Suppressor macrophage treated with lipopolysaccharide for 4 hours (primary cell): ENCODE results near the gene MTA1.

Experiments used
- DNase-seq: peaks from one replicate; pipeline ENCODE4 v3.0.0-alpha.2; 2020

MTA1 gene

DNA sequence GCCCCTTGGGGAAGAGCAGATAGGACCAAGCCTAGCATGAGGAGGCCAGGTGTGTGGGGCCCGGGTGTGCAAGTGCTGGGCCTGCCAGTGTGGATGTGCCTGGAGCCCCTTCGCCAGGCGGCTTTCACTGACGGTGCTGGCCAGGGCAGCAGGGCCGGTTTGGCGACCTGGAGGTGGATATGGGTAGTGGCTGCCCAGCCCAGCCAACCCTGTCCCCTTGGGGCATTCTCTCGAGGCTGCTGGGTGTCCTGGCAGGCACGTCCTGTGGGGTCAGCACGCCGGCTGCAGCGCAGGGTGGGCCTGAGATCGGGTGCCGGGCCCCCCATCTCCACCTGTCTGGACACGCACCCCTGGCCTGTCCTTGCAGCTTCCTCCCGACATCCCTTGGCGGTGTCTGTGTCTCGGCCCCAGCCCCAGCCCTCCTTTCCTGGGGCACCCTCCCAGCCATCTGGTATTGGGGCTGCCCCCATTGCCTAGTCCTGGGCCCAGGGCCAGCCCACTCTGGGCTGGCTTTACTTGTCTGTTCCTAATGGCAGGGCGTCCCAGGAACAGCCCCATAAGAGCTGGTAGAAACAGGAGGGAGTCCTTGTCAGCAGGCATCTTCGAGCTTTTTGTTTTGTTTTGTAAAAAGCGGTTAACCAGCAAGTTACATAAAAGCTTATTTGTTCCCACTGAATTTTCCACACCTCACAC is 47.8 kb downstream of the MTA1 start:
- DNase-seq: no peak

DNA sequence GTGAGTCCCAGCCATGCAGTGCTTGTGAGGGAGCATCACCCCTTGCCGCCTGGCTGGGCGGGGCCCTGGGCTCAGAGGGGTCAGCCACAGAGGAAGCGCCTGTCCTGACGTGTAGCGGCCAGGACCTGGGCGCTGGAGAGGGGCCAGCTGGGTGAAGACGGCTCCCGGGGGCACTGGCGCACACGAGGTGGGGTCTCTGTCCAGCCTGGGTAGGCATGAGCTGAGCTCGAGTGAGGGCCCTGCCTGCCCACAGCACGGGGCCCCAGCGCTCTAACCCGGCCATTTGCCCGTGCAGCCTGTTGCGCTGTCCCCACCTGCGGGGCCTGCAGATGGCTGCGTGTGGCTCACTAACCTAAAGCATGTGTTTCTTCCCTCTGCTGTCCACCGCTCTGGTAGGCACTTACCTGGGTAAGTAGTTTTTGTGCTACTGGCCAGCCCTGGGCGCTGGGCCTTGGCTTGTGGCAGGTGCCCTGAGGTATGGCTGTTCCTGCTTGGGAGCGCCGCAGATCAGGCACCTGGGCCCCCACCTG is 48.4 kb downstream of the MTA1 start:
- no peak for DNase-seq

DNA sequence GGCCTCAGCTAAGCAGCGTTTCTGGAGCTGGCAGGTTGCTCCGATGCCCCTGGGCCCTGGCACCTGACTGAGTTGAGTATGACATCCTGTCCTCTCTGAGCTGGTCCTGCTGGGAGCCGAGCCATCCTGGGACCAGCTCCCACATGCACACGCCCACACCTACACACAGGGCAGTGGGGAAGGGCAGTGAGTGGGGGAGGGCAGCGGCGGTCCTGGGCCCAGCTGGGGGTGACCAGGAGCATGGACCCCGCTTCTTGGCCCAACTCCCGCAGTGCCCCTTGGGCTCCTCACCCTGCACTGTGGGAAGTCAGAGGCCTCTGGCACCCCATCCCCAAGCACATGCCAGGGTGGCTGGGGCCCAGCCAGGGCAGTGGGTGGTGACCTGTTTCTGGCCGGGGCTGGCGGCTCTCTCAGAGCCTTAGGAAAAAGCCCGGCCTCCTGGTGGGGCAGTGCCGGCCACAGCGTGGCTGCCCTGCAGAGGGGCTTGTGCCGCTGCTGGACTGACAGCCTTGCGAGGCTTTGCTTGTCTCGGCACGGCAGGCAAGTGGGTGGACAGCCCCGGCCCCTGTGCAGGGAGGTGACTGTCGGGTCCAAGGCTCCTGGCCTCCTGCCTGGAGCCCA is 49.1 kb downstream of the MTA1 start:
- DNase-seq: no peak

DNA sequence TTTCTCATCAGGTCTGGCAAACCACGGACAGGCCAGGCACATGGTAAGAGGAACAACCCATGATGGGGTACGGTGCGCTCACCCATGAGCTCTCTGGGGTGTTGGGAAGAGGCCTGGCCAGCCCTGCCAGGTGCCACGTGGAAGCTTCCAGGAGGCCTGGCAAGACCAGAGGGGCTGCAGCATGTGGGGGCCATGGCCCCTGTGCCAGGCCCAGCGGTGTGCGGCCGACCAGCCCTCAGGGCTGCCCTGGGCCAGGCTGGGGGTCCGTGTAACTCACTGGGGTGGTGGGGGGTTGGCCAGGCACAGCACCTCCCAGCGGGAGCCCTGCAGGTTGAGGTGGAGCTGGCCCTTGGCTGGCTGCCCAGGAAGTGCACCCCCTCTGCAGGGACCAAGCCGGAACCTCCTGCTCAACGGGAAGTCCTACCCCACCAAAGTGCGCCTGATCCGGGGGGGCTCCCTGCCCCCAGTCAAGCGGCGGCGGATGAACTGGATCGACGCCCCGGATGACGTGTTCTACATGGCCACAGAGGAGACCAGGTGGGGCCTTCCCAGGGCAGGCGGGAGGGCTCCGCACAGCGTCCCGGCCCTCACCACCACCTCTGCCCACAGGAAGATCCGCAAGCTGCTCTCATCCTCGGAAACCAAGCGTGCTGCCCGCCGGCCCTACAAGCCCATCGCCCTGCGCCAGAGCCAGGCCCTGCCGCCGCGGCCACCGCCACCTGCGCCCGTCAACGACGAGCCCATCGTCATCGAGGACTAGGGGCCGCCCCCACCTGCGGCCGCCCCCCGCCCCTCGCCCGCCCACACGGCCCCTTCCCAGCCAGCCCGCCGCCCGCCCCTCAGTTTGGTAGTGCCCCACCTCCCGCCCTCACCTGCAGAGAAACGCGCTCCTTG is 50.1 kb downstream of the MTA1 start:
- no peak for DNase-seq

DNA sequence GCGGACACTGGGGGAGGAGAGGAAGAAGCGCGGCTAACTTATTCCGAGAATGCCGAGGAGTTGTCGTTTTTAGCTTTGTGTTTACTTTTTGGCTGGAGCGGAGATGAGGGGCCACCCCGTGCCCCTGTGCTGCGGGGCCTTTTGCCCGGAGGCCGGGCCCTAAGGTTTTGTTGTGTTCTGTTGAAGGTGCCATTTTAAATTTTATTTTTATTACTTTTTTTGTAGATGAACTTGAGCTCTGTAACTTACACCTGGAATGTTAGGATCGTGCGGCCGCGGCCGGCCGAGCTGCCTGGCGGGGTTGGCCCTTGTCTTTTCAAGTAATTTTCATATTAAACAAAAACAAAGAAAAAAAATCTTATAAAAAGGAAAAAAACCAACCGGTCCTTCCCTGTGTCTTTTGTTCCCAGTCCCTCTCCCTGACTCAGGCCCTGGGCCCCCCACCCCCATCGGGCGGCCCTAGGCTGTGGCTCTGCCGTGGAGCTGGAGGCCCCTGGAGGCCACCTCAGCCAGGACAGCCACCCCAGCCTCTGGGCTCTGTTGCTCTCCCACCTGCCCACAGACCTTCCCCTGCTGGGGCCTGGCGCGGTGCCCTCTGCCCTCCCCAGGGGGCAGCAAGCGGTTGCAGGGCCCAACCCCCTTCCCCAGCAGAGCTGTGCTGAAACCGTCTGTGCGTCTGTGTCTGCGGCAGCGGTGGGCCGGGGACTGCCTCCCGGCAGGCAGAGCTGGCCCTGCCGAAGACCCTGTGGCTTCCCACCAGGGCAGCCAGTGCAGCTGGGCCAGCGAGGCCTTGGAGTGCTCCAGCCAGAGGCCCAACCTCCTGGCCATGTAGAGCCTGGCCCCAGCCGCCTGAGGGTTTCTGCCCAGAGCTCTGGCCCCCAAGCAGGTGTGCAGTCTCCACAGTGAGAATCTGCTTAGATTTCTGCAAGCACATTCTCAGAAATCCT is 51.0 kb downstream of the MTA1 start:
- DNase-seq: no peak

DNA sequence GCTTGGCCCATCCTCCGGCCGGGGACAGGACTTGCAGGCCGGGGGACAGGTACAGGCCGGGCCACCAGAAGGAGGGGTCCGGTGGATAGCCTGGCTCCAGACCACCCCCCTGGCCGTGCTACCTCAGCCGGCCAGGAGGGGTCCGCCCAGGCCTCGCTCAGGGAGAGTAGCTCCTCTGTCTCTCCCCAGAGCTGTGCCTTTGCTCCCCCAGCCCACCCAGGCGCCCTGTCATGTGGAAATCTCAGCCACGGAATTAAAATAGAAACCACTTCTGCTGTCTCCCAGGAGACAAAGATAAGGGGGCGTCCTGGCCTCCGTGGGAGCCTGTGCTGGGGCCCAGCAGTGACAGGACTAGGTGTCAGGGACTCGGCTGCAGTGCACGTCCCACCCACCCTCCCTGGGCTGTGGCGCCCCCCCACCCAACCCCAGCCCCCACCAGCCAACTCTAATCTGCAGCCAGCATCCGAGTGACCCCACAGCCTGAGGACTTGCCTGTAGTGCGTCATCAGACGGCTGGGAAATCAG is 51.7 kb downstream of the MTA1 start:
- DNase-seq: no peak

DNA sequence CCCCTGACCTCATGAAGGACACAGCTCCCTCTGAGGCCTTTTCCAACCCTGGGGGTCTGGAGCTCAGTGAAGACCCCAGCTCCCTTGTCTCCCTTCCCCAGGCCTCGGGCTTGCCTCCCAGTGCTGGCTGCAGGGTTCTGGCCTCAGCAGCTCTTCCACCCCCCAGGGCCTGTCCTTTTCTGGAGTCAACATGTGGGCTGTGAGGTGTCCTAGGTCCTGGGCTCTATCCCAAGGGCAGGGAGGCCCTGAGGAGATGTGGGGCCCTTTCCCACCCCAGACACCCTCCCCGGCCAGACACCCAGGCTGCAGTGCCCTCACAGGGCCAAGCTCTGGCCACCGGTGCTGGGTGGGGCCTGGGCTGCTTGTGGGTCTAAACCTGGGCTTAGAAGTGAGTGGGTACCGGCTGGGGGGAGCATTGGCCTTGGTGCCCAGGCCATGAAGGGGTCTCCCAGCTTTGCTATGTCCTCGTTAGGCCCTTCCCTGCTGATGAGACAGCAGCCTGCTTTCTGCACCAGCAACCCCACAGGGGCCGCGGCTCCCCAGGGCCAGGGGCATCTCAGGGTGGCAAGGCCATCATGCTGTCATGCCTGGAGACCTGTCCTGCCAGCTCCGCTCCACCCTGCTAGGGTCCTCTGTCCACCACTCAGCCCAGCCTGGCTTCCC is 52.3 kb downstream of the MTA1 start:
- DNase-seq: no peak

DNA sequence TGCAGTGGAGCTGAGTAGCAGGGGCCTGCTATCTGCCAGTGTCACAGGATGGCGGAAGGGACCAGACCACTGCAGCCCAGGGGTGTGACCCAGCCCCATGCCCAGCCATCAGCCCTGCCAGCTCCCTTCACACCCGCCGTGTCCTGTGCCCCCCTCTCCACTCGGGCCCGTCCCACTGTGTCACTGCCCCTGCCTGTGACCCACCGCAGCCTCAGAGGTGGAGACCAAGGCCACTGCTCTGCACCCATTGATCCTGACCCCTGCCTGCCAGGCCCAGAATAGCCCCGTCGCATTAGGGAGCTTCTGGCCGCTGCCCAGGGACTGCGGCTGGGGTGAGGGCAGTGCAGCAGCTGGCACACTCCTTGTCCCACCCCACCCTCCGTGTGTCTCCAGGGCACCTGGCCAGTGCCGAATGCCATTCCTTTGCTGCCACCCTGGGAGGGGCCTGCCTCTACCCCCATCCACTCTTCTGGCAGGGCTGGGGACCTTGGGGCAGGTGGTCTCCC is 52.9 kb downstream of the MTA1 start:
- DNase-seq: no peak

DNA sequence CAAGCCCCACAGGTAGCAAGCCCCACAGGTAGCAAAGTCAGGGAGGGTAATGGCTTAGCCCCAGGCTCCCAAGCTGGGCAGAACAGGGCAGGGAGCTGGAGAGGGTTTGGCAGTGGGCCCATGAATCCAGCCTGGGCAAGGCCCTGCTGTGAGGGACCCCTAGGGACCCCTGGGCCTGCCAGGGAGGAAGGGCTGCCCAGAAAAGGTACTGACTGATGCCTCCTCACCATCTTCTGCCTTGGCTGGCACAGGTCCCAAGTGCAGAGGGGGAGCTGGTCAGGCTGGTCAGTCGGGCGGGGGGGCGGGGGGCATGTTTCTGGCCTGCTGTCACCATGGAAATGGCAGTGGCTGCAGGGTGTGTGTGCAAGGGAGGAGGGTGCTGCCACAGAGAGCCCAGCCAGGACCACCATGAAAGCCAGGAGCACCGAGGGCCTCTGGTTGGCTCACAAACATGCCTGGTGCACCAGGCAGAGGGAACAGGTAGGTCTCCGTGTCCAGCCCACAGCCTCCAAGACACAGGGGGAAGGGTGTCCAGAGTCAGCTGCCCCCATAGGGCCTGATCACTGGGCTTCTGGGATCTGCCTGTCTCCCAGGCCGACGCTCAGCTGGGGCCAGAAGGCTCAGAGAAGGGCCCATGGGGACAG is 53.5 kb downstream of the MTA1 start:
- DNase-seq: no peak

DNA sequence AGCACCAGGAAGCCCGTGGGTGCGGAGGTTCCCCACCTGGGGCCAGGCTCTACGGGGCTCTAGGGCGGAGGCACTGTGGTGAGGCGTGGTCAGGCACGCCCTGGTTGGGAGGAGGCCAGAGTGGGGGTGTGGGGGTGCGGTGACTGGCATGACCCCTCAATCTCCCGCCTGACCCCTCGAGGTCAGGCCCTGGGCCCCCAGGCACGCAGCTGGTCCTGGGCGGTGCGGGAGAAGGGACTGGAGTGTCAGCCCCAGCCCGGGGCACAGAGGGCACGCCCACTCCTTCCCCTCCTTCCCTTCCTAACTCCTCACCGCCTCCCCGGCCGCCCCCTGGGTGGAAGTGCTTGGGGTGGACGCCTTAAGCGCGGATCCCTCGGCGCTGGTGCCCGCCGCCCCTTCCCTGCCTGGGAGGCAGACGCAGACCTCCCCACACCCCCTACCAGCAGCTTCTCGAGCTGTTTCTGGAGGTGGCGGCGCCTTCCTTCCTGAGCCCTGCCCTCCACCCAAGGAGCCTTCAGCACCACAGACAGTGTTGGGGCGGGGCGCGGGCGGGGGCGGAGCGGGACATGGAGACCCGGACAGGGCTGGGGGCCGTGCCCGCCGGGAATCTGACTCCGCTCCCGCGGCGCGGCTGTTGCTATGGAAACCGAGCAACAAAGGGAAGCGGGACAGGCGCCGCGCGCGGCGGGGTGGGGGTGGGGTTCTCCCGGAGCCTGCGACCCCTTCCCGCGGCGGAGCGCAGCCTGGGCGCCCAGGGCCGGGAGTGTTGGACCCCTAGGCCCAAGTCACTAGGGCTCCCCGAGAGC is 54.3 kb downstream of the MTA1 start:
- peak; percentile 30 for DNase-seq

DNA sequence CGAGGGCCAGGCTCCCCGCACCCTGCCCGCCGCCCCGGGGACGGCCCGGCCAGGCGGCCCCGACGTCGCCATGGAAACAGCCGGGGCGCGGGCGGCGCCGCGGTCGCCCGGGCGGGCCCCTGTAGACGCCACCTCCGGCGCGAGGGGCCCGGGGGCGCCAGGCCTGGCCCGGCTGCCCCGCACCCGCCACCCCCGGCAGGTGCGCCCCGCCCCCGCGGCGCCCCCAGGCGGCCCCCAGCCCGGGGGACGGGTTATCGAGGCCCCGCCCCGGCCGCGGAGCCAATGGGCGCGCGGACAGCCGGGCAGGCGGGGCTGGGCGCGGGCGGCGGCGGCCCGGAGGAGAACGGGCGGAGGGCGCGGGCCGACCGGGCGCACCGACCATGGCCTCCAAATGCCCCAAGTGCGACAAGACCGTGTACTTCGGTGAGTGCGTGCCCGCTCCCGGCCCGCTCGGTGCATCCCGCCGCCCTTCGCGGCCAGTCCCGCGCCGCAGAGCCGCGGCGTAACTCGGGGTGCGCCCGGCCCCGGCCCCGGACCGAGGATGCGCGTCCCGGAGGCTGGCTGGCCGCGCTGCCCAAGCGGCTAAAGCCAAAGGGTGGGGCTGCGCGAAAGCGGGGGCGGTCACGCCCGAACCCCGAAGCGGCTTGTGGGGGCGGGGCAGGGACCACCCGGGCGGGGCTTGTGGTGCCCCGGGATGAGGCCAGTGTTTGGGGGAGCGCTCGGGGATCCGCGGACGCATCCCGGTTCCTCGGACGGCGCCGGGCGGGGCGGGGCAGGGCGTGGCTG is 55.0 kb downstream of the MTA1 start, which contains the start of gene CRIP2:
TSS of gene CRIP2 (plus strand) at position 339 of the 786 bp plus-strand sequence. CDS start at position 381, 42 bp downstream.
- DNase-seq: peak; percentile 24

DNA sequence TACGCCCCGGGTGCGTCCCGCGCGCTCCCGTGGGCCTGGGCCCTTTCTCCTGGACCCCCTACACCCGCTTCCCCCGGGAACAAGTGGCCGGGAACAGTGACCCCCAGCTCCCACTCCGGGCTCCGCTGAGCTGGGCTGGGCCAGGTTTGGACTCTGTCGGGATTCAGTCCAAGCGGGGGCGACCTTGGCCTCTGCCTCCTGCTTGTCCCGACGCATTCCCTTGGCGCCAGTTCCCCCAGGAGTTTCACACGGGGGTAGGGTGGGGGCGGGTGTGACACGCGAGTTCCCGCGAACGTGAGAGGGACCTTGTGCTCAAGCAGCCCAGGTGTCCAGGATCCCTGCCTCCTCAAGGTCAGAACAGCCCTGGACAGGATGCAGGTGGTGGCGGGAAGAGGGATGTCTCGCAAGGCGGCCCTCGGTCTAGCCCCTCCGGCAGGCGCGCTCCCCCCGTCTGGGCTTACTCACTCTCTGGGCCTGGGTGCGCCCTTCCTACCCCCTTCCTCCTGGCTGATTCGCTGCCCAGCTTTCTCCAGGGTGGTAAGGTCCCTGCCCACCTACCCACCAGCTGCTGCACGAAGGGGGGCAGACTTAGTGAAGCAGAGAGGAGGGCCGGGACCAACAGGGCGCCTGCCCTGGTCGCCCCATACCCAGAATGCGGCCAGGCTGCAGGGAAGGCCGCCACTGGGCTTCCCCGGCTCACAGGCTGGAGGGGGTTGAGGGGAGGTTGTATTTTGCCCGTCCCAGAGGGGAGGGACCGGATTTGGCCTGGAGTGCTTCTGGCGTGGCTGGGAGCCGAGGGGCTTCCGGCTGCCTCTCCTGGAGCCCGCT is 55.9 kb downstream of the MTA1 start:
- no peak for DNase-seq

DNA sequence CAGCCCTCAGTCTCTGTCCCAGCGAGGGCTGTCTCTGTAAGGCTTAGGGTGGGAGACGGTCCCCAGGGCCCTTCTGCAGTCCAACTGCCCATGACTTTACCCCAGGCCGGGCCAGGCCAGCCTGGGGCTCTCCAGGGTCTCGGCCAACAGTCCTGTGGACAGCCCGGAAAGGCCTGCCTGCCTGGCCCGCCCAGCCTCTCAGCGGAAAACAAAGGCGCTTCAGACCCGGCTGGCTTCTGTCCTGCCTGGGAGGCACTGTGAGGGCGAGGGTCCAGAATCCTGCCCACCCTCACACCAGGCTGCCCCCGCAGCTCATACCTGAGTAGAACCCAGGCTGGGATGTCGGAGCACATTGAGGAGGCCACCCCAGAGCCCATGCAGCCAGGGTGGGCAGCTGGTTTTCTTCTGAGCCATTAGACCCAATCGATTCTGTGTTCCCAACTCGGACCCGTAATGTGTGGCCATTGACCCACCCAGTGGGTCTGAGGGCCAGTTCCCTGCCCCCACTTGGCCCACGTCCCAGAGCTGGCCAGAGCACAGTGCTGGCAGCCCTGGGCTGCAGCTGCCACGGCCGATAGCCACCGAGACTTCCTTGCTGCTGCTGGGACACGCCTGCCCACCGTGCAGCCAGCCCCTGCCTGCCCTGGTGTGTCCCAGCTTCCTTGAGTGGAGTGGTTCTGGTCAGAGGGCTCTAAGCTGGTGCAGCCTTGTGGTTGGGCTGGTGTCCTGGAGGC is 56.6 kb downstream of the MTA1 start:
- no peak for DNase-seq

DNA sequence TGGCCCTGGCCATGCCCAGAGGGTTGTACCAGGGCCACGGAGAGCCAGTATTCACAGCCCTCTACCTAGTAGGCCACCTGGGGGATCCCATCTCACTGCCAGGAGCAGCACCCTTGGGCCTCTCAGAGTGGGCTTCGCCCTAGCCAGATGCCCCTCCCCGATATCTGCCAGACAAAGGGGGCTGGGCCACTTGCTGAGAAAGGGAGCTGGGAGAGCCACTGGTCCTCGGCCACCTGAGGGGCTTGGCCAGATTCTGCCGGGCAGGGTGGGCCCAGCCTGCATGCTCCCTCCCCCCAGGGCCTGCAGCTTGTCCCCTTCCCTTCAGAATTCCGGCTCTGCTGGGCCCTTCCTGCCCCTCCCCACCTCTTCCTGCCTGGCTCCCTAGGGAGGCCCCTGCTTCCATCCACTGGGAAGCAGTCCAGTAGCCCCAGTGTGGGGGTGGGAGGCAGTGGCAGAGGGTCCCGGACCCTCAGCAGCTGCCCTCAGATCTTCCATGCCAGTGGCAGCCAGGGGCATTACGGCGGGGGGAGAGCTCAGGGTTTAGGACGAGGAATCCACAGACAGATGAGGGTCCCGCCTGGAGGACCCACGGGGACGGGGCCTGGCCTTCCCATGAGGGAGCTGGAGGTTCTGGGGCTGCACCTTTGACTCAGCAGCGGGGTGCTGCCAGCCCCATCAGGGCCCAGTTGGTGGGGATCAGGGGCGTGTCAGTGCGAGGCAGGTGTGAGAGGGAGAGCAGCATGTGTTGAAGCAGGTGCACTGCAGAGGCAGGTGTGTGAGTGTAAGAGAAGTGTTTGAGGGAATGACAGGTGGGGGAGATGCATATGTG is 57.4 kb downstream of the MTA1 start:
- DNase-seq: no peak

DNA sequence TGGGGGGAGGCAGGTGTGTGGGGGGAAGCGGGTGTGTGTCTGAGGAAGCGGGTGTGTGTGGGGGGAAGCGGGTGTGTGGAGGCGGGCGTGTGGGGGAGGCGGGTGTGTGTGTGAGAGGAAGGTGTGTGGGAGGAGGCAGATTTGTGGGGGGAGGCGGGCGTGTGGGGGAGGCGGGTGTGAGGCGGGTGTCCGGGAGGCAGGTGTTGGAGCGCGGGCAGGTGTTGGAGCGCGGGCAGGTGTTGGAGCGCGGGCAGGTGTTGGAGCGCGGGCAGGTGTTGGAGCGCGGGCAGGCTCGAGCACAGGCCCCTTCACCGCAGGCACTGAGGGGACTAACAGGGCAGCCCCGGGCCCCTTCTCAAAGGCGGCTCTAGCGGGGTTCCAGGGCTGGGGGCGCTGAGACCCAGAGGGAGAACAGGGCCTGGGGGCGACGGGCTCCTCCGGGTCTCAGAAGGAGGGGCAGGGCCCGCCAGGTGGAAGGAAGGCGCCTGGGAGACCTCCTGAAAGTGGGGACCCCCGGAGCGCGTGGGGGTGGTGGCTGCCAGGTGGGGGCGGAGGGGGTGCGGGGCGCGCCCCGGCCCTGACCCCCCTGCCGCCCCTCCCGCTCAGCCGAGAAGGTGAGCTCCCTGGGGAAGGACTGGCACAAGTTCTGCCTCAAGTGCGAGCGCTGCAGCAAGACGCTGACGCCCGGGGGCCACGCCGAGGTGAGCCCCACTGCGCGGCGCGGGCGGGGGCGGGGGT is 58.2 kb downstream of the MTA1 start:
- no peak for DNase-seq
